HG03521 (cell line): ENCODE measurements around the gene DVL3.

Source experiments
- ATAC-seq: cut with Tn5 transposase; IDR thresholded peaks from one replicate; pipeline ENCODE4 v1.9.1; 2021; ENCODE audit warnings: mild to moderate bottlenecking, moderate library complexity; ENCODE audit not compliant: unreplicated experiment

Gene DVL3

DNA sequence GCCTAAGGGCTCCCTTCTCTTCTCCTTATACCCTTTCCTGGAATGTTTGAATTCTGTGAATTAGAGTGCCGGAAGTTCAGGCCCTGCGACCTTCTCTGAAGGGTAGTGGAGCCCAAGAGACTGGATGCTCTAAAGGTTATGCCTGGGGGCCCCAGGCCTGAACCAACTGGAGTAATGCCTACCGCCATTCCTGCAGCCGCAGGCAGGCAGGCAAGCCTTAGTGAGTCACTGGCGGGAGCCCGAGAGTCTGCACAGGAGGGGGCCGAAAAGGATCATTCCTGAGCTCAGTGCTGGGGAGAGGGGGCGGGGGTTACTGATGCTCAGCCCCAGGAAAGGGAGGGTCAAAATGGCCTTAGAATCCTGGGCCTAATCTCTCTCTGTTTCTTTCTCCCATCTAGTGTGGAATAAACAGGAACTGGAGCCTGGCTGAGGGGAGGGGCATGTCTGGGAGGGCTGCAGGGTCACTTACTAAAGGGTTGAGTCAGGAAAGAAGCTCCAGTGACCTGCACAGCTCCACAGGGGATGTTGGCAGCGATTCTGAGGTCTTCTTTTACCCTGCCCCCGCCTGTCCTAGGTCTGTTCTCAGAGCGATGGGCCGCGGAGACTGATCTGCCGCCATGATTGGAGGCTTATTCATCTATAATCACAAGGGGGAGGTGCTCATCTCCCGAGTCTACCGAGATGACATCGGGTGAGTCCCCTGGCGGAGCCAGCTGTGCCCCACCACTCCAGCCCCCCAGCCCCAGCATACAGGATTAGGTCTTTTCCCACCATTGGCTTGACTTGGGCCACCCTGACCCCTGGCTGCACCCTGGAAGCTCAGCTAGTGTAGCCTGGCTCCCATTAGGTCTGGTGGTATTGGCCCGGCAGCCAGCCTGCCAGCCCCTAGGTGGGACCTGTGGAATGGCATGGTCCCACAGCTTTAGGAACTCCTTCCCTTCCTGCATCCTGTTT lies 21.5 kb downstream of the DVL3 start:
- no peak for ATAC-seq

- no peak for ATAC-seq
These were observed 22.2 kb downstream of the DVL3 start for GRCh38 chr3:184177331-184177731.

DNA sequence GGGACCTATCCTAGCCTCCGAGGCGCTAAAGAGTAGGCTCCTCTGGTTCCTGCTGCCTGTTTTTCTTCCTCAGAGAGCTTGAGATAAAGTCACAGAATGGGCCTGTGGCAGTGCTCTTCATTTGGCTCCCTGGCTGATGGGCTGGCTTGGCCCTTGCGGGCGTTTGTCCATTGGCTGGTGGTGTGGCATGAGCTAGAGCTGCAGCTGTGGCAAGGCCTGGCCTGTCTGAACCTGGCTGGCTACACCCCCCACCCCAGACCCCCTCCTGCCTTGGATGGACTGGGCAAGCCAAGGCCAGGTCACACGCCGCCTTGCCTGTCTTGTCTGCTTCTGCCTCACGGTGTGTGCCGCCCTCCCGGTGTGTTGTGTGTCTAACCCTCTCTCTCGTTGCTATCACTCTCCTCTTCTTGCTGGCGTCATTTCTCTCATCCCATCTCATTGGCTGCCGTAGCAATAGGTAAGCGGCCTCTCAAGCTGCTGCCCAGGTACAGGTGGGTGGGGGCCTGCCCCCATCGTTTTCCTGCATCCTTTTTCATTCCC lies 22.7 kb downstream of the DVL3 start:
- ATAC-seq, result no peak

GRCh38 chr3:184178521-184179138 lies 23.5 kb downstream of the DVL3 start:
- no peak for ATAC-seq

DNA sequence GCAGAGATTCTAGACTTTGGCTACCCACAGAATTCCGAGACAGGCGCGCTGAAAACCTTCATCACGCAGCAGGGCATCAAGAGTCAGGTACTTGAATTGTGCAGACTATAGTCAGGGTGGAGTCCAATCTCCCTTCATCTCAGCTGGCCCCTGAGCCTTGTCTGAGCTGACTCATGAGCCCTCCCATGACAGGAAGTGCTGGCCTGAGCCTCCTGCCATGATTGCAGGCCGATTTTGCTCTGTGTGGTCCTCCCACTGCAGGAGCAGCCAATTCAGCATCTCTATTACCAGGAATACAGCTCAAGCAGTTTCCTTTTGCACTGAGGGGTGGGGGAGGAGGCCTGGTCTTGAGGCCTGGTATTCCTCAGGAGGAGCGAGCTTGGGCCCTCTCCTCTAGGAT lies 25.0 kb downstream of the DVL3 start:
- no peak for ATAC-seq

DNA sequence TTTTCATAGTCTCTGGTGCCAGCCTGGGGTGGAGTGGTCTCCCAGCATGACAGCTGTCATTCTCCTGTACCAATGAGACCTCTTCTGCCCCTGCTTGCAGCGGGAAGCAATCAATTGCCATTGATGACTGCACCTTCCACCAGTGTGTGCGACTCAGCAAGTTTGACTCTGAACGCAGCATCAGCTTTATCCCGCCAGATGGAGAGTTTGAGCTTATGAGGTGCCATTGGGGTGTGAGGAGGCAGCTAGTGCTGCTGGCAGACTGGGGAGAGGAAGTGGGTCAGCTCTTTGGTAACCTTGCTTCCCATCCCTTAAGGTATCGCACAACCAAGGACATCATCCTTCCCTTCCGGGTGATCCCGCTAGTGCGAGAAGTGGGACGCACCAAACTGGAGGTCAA lies 26.4 kb downstream of the DVL3 start:
- ATAC-seq, result no peak

DNA sequence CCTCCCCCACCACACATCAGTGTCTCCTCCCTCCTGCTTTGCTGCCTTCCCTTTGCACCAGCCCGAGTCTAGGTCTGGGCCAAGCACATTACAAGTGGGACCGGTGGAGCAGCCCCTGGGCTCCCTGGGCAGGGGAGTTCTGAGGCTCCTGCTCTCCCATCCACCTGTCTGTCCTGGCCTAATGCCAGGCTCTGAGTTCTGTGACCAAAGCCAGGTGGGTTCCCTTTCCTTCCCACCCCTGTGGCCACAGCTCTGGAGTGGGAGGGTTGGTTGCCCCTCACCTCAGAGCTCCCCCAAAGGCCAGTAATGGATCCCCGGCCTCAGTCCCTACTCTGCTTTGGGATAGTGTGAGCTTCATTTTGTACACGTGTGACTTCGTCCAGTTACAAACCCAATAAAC lies 28.5 kb downstream of the DVL3 start:
- ATAC-seq, result no peak

DNA sequence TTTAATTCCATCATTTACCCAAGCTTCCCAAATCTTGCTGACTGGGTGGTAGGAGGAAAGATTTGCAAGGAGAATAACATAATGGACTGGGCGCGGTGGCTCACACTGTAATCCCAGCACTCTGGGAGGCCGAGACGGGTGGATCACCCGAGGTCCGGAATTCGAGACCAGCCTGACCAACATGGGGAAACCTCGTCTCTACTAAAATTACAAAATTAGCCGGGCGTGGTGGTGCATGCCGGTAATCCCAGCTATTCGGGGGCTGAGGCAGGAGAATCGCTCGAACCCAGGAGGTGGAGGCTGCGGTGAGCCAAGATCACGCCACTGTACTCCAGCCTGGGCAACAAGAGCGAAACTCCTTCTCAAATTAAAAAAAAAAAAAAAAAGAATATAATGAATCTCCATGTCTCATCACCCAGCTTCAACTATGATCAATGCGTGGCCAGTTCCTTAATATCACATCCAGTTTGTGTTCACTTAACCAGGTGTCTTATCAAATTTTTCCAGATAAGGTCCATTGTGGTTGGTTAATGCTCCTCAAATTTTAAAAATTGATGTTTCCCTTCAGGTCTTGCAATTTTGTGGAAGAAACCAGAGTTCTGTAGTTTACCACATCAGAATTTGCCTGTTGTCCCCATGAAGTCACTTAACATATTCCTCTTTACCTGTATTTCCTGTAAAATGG lies 29.5 kb downstream of the DVL3 start:
- no peak for ATAC-seq

GRCh38 chr3:184185461-184186183 lies 30.4 kb downstream of the DVL3 start:
- peak; percentile 91 for ATAC-seq

GRCh38 chr3:184186184-184186901 lies 31.2 kb downstream of the DVL3 start, which contains the start of gene ABCF3:
Gene ABCF3, plus strand, starts transcription at chr3:184186199. Its CDS starts 9 bp downstream, at chr3:184186208.
- ATAC-seq, result peak; percentile 22

- ATAC-seq, result no peak
These were observed 31.7 kb downstream of the DVL3 start for GRCh38 chr3:184186902-184187207.

DNA sequence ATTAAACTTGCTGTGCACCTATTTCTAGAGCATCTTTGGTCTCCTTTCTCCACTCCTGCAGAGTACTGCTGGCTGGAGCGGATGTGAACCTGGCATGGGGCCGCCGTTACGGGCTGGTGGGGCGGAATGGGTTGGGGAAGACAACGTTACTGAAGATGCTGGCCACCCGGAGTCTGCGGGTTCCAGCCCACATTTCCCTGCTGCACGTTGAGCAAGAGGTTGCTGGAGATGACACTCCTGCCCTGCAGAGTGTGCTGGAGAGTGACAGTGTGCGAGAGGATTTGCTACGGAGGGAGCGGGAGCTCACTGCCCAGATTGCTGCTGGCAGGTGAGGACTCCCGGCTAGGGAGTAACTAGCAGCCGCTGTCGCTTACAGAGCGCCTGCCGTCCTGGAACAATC lies 32.9 kb downstream of the DVL3 start:
- no peak for ATAC-seq

- no peak for ATAC-seq
These were observed 34.2 kb downstream of the DVL3 start for GRCh38 chr3:184189421-184189820.

DNA sequence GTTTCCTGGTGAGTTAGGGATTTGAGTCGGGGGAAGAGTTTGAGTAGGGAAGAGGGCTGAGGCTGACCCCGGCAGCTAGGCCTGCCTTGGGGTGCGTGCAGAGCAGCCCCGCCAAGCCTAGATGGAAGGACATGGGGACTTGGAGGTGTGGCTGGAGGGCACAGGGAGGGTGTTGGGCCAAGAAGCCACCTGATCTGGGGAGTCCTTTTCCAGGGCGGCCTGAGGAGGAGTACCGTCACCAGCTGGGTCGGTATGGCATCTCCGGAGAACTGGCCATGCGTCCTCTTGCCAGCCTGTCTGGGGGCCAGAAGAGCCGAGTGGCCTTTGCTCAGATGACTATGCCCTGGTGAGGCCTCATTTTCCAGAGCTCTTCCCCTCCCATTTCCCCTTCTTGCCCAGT lies 37.7 kb downstream of the DVL3 start:
- no peak for ATAC-seq

DNA sequence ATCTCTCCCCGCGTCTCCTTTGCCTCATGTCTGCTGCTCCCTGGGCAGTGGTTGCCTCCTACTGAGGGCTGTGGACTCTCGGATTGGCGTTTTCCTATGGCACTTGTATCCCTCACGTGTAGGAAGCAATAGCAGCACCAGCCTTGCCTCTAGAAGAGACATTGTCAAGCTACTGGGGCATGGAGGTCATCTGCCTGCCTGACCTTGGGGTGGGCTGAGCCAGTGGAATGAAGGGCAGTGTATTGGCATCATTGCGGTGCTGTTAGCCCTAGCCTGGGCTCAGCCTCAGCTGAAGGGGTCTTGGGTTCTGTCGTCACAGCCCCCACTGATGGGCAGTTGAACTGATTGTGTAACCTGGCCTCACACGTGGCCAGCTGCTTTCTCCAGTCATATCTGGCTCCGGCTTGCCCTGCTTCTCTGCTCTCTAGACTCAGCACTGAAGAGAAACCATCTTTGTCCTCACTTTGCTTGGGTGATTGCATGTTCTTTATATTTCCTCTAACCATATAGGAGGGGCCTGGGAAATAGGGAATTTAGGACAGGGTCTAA lies 38.9 kb downstream of the DVL3 start:
- no peak for ATAC-seq

DNA sequence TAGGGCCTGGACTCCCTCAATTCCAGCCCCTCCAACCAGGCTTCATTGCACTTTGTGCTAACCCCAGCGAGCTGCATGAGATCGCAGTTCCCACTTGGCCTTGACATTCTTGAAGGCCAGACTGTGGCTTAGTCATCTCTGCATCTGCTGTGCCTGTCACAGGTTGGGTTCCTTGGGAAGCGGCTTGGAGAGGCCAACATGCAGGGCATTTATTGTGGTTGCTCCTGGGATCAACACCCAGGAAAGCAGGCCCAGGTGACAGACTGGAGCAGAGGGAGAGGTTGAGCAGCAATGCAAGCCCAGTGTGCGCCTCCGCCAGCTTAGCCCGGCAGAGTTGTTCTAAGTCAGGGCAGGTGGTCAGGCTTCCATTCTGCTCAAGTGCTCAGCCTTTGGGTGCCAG lies 41.4 kb downstream of the DVL3 start:
- no peak for ATAC-seq

DNA sequence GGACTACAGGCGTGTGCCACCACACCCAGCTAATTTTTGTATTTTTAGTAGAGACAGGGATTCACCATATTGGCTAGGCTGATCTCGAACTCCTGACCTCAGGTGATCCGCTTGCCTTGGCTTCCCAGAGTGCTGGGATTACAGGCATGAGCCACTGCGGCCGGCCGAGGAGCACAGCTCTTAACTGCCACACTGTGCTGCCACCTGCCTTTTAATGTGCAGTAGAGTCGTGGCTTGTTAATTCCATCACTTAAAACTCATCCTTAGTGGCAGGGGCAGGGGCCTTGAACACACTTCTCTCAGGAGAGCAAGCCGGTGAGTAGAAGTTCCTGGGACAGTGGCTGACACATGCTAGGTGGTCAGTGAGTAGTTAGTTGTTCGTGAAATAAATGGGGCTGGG lies 43.3 kb downstream of the DVL3 start:
- ATAC-seq, result no peak

DNA sequence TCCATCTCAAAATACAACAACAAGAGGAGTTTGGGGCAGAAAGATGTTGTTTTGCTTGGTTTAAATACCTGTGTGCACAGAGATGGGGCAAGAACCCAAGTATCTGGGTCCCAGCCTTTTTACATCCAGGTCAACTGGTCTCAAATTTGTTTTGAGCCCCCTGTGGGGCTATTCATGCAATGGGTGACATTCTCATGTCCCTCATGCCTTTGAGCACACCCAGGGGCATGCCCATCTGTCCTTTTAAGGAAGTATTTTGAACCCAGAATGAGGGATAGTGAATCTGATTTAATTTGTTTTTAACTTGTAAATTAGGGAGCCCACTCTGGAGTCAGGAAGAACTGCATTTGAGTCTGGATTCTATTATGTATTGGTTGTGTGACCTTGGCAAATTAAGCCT lies 45.6 kb downstream of the DVL3 start:
- no peak for ATAC-seq

DNA sequence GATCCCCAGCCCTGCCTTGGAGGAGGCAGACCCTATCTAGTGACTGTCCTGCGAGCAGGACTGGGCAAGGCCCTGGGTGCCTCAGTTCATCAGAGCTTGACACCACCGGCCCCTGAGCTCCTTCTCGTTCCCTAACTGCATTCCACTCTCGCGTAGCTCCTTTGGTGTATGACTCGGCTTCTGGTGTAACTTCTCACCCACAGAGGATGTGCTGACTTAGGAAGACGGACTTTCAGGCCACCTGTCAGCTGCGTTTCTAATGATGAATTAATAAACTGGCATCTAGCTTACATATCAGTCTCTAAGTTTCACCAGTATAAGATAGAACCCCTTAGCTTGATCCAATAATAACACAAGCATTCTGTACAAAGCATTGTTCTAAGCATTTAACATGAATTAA lies 48.3 kb downstream of the DVL3 start:
- no peak for ATAC-seq
